Rectal smooth muscle tissue (tissue), 1 donor: Measurements from ENCODE around the gene NPSR1.

Source experiments
- H3K27ac ChIP-seq: one replicate; pipeline ENCODE4 v1.7.0; 2013; ENCODE audit warnings: low read depth, low read length, inconsistent platforms
- H3K27me3 ChIP-seq: one replicate; pipeline ENCODE4 v1.7.0; 2013; ENCODE audit warnings: low read length; ENCODE audit not compliant: control insufficient read depth, insufficient read depth
- H3K36me3 ChIP-seq: one replicate; pipeline ENCODE4 v1.7.0; 2013; ENCODE audit warnings: low read length; ENCODE audit not compliant: control insufficient read depth, insufficient read depth
- H3K4me1 ChIP-seq: one replicate; pipeline ENCODE4 v1.7.0; 2013; ENCODE audit warnings: low read length; ENCODE audit not compliant: control insufficient read depth, insufficient read depth
- H3K4me3 ChIP-seq: one replicate; pipeline ENCODE4 v1.7.0; 2013; ENCODE audit warnings: low read length
- H3K9ac ChIP-seq: one replicate; pipeline ENCODE4 v1.7.0; 2013; ENCODE audit warnings: low read length

Gene NPSR1

GRCh38 chr7:34831436-34831835, 173.4 kb downstream of the NPSR1 start:
- no peaks in the 10 kb centered on the region for H3K4me1 ChIP-seq
- H3K36me3 ChIP-seq, result no peaks in the 10 kb centered on the region
- no peak overlapping the region for H3K27ac ChIP-seq
- H3K4me3 ChIP-seq, result no peak overlapping the region
- H3K9ac ChIP-seq, result no peak overlapping the region
- H3K27me3 ChIP-seq, result no peaks in the 10 kb centered on the region

- H3K4me1 ChIP-seq, result no peaks in the 10 kb centered on the region
- no peak overlapping the region for H3K9ac ChIP-seq
- no peaks in the 10 kb centered on the region for H3K27me3 ChIP-seq
- no peaks in the 10 kb centered on the region for H3K36me3 ChIP-seq
- no peak overlapping the region for H3K27ac ChIP-seq
- H3K4me3 ChIP-seq, result no peak overlapping the region
These were observed 174.0 kb downstream of the NPSR1 start for GRCh38 chr7:34832020-34832419.

- H3K9ac ChIP-seq, result no peak overlapping the region
- no peak overlapping the region for H3K27ac ChIP-seq
These were observed 178.0 kb downstream of the NPSR1 start for GRCh38 chr7:34835901-34836600.

GRCh38 chr7:34837316-34837715, 179.3 kb downstream of the NPSR1 start:
- Histone ChIP-seq H3K27ac (no peak overlapping the region), H3K36me3 (no peaks in the 10 kb centered on the region), H3K9ac (no peak overlapping the region), H3K4me3 (no peak overlapping the region), H3K4me1 (no peaks in the 10 kb centered on the region), H3K27me3 (no peaks in the 10 kb centered on the region)

More at GRCh38 chr7:34835901-34836600, 178.0 kb downstream of the NPSR1 start:
- no peaks in the 10 kb centered on the region for H3K4me1 ChIP-seq
- no peak overlapping the region for H3K4me3 ChIP-seq
- H3K36me3 ChIP-seq, result no peaks in the 10 kb centered on the region
- H3K27me3 ChIP-seq, result no peaks in the 10 kb centered on the region

GRCh38 chr7:34837801-34838201, 179.8 kb downstream of the NPSR1 start:
- Histone ChIP-seq H3K27me3 (no peaks in the 10 kb centered on the region), H3K27ac (no peak overlapping the region)

GRCh38 chr7:34838329-34838728, 180.3 kb downstream of the NPSR1 start:
- no peak overlapping the region for H3K9ac ChIP-seq
- H3K27me3 ChIP-seq, result no peaks in the 10 kb centered on the region
- H3K4me3 ChIP-seq, result no peak overlapping the region
- H3K4me1 ChIP-seq, result no peaks in the 10 kb centered on the region
- no peak overlapping the region for H3K27ac ChIP-seq
- H3K36me3 ChIP-seq, result no peaks in the 10 kb centered on the region

More at GRCh38 chr7:34837801-34838201, 179.8 kb downstream of the NPSR1 start:
- H3K4me1 ChIP-seq, result no peaks in the 10 kb centered on the region
- H3K36me3 ChIP-seq, result no peaks in the 10 kb centered on the region
- H3K9ac ChIP-seq, result no peak overlapping the region
- H3K4me3 ChIP-seq, result no peak overlapping the region

- H3K9ac ChIP-seq, result no peak overlapping the region
- no peaks in the 10 kb centered on the region for H3K4me1 ChIP-seq
- no peak overlapping the region for H3K4me3 ChIP-seq
- no peaks in the 10 kb centered on the region for H3K27me3 ChIP-seq
- no peaks in the 10 kb centered on the region for H3K36me3 ChIP-seq
- no peak overlapping the region for H3K27ac ChIP-seq
These were observed 181.6 kb downstream of the NPSR1 start for GRCh38 chr7:34839645-34840044.

GRCh38 chr7:34840176-34840785, 182.3 kb downstream of the NPSR1 start:
- no peak overlapping the region for H3K27ac ChIP-seq
- no peaks in the 10 kb centered on the region for H3K27me3 ChIP-seq
- H3K9ac ChIP-seq, result no peak overlapping the region
- H3K4me1 ChIP-seq, result no peaks in the 10 kb centered on the region
- H3K4me3 ChIP-seq, result no peak overlapping the region
- H3K36me3 ChIP-seq, result no peaks in the 10 kb centered on the region

GRCh38 chr7:34841326-34841725, 183.3 kb downstream of the NPSR1 start:
- Histone ChIP-seq H3K36me3 (no peaks in the 10 kb centered on the region), H3K4me1 (no peaks in the 10 kb centered on the region), H3K27ac (no peak overlapping the region), H3K27me3 (no peaks in the 10 kb centered on the region), H3K9ac (no peak overlapping the region), H3K4me3 (no peak overlapping the region)

- H3K27ac ChIP-seq, result no peak overlapping the region
- H3K4me3 ChIP-seq, result no peak overlapping the region
- no peaks in the 10 kb centered on the region for H3K36me3 ChIP-seq
- no peaks in the 10 kb centered on the region for H3K4me1 ChIP-seq
- H3K27me3 ChIP-seq, result no peaks in the 10 kb centered on the region
- H3K9ac ChIP-seq, result no peak overlapping the region
These were observed 184.8 kb downstream of the NPSR1 start for GRCh38 chr7:34842782-34843181.

- Histone ChIP-seq H3K4me3 (no peak overlapping the region), H3K27ac (no peak overlapping the region), H3K4me1 (no peaks in the 10 kb centered on the region), H3K36me3 (no peaks in the 10 kb centered on the region), H3K27me3 (no peaks in the 10 kb centered on the region), H3K9ac (no peak overlapping the region)
These were observed 186.4 kb downstream of the NPSR1 start for GRCh38 chr7:34844406-34844805.

- no peaks in the 10 kb centered on the region for H3K4me1 ChIP-seq
- no peak overlapping the region for H3K27ac ChIP-seq
- no peaks in the 10 kb centered on the region for H3K27me3 ChIP-seq
- no peak overlapping the region for H3K9ac ChIP-seq
- no peaks in the 10 kb centered on the region for H3K36me3 ChIP-seq
- H3K4me3 ChIP-seq, result no peak overlapping the region
These were observed 187.1 kb downstream of the NPSR1 start for GRCh38 chr7:34844936-34845665.
